SU-DHL-6 (cell line): Measurements from ENCODE around the gene LRRN2.

ENCODE experiments used
- CTCF ChIP-seq: fragments of 200-600 bp; sonication (generic); IDR thresholded peaks from one replicate; pipeline ENCODE4 v1.5.1; 2017; ENCODE audit warnings: antibody characterized with exemption, mild to moderate bottlenecking, low read length, moderate library complexity; ENCODE audit not compliant: insufficient read depth, poor library complexity, severe bottlenecking
- EZH2phosphoT487 ChIP-seq: fragments of 200-600 bp; sonication (generic), shearing (Covaris generic); conservative IDR thresholded peaks from 2 replicates; pipeline ENCODE4 v1.6.1; 2018; ENCODE audit warnings: mild to moderate bottlenecking, antibody characterized with exemption, low read length, moderate library complexity, mixed read lengths

- TF ChIP-seq CTCF (no peak), EZH2phosphoT487 (no peak)
Observed at GRCh38 chr1:204602111-204602579, 83.4 kb downstream of the LRRN2 start.
